IPS DF 4.7 (cell line): Measurements from ENCODE around the gene TMEM202.
"Not testable (repeated sequence)": the region's sequence is repeated elsewhere in the genome, so short reads cannot be mapped to it uniquely, and the experiment has no call there.

Experiments used
- DNase-seq: peaks from one replicate; pipeline ENCODE4 v3.0.0-alpha.2; 2013; ENCODE audit warnings: low spot score; ENCODE audit errors: extremely low read depth

Gene TMEM202, protein sequence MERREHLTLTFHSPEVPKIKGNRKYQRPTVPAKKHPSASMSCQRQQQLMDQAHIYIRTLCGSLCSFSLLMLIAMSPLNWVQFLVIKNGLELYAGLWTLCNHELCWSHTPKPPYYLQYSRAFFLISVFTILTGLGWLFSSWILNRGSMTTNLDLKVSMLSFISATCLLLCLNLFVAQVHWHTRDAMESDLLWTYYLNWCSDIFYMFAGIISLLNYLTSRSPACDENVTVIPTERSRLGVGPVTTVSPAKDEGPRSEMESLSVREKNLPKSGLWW

DNA sequence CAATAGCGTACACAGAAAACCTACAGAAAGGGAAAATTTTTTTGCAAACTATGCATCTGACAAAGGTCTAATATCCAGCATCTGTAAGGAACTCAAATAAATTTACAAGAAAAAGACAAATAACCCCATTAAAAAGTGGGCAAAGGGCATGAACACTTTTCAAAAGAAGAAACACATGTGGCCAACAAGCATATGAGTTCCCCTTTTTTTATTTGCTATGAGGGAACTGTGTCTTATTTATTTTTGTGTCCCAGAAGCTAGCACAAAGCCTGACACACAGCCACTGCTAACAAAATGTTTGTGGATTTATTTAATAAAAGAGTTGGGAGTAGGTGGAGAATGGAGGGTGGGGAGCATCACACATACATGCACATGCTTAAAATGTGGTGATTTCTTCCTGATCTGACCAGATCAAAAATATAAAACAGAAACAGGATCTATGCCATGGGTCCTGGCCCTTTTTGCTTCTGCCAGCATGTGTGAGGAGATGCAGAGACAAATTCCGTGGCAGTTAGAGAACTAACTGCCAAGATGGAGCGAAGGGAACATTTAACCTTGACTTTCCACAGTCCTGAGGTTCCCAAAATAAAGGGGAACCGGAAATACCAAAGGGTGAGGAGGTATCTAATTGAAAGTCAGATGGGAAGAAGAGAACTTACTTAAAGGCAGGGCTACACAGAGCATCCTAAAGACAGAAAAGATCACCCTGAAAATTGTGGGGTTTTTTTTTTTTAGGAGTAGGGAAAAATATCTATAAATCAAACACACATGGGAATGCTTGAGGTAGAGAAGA lies at the start of gene TMEM202:
TSS of gene TMEM202 (plus strand) at position 510 of the 793 bp plus-strand sequence. CDS start at position 532, 22 bp downstream.
- no peak for DNase-seq

DNA sequence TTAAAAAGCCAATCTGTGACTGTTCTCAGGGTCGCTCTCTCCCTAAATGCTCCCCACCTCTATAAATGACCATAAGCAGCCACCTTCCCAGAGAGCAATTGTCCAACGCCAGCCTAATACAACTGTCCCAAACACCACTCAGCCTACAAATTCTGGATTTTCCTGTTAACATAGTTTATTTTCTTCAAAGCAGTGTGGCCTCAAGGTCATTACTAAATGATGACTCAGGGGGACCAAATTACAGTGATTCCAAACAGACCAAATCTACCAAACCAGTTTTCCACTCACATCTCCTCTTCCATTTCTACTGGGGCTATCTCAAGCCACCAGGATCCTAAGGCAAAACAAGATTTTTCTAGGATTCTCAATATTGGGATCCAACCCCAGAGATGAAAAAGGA lies 44.8 kb upstream of the TMEM202 start:
- no peak for DNase-seq

DNA sequence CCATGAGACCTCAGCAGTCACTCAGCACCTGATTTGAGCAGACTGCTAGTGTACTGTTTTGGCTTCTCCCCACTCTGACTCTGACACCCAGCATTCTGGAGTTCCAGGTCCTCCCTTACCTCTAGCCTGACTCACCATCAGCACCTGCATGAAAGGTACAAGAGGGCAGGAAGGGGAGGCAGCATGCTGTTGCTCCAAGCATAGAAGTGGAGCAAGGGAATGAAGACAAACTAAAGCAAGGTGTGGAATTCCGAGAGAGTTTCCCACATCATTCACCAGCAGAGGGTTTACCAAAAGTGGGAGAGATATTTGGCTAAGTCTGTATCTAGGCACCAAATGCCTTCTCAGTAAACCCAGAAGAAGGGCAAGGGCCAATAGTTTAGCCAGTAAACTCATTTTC lies 43.6 kb upstream of the TMEM202 start:
- DNase-seq = no peak

DNA sequence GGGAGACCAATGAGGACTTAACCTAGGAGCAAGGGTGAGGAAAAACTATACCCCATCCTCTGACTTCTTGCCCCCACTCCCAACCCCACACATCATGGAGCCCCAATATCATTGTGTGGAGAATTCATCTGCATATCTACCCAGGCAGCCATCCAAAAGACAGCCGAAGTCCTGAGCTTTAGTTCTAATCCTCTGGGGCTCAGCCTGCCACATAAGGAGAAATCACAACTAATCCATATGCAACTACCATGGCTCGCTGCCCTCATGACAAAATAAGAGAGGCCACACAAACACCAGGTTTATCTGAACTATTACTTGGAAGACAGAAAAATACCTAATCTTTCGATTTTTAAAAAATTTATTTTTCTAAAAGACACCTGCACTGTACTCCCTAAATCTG lies 40.0 kb upstream of the TMEM202 start:
- DNase-seq = no peak

DNA sequence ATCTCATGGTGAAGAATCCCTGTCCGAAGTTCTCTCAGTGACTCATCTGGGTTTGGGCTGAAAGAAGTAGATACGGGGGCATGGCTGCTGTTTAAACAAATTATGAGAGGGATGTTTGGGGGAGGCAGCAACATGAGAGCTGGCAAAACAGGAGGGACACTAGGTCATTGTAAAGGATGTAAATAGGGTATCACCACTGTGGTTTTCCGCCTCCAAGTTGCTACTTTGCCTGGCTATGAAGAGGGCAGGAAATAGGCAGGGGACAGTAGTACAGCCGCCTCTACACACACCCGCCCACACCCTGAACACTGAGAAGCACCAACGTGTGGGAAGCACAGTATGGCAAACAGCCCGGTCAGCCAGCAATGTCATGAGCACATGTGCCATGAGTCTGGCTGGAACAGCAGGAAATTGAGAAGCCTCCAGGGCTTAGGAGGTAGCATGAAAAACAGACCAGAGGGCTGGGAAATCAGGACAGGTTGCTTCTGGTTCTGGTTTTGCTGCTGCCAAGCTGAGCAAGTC lies 39.4 kb upstream of the TMEM202 start:
- DNase-seq = no peak

DNA sequence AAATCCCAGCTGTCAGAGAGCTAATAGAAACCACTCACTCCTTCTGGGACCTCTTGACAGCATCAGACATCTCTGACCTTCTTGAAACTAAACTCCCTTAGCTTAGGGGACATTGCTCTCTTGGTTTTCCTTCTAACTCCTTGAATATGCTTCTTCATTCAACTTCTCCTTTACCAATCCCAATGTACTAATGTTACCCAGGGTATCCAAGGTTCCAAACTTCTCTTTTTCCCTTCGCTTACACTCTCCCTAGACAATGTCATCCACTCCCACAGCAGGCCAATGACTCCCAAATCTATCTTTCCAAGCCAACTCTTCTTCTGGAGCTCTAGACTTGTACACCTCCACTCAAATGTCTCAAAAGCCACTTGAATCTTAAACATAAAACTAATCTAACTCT lies 36.9 kb upstream of the TMEM202 start:
- DNase-seq = no peak

DNA sequence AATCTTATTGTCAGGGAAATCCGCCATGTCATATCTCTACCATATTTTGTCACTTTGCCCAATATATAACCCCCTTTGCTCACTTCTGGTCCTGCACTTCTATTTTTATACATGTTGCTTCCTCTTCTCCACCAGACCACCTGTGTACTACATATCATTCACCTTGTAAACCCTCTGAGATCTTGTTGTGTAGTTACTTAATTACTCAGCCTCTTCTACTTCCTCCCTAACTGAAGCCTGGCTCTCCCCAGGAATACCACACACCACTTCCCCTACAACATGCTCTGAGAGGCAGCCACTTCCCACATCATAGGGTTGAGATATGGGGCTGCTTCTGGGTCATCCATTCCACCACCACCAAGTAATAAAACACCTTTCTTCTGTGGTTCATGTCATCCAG lies 32.3 kb upstream of the TMEM202 start:
- no peak for DNase-seq

- no peak for DNase-seq
Measured at GRCh38 chr15:72368325-72368724, 29.8 kb upstream of the TMEM202 start.

- DNase-seq = no peak
Measured at GRCh38 chr15:72368899-72369298, 29.2 kb upstream of the TMEM202 start.

GRCh38 chr15:72369964-72370363 lies 28.1 kb upstream of the TMEM202 start:
- DNase-seq = no peak

DNA sequence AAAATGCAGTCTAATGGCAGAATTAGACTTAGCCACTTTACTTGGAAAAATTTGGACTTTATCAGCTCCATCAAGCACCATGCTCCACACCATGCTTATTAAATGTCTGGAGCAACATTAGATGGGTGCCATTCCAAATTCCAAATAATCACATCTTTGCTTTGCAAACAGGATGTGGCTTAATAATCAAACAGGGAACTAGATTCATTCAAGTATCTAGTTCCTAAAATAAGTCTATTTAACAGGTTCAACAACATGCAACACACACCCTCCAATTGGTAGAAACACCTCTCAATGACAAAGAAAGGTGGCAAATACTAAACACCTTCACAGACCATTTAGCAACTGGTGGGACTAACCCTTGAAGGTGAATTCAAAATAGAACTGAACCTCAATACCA lies 25.7 kb upstream of the TMEM202 start:
- no peak for DNase-seq

- no peak for DNase-seq
Measured at GRCh38 chr15:72375501-72375845, 22.6 kb upstream of the TMEM202 start.

GRCh38 chr15:72375846-72376581 lies 22.1 kb upstream of the TMEM202 start, which contains the start of gene HEXA:
TSS of gene HEXA (minus strand) at chr15:72376014. CDS start at chr15:72375972, 42 bp downstream.
- DNase-seq = peak; percentile 87

DNA sequence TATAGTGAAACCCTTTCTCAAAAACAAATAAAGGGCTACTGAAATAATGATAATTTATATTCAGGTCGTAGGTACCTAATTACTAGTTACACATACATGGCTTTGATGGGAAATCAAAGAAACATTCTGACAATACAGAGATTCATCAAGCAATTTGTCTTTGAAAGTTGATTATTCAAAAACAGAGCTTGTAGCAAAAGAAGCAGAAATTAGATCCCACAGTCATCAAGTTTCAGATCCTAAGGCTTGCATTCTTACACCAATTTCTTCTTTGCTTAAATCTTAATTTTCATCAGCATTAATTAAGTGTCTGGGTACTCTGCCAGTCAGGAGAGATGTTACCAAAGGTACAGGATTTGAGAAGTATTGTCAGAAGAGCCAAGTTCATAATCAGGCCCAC lies 20.8 kb upstream of the TMEM202 start:
- no peak for DNase-seq

DNA sequence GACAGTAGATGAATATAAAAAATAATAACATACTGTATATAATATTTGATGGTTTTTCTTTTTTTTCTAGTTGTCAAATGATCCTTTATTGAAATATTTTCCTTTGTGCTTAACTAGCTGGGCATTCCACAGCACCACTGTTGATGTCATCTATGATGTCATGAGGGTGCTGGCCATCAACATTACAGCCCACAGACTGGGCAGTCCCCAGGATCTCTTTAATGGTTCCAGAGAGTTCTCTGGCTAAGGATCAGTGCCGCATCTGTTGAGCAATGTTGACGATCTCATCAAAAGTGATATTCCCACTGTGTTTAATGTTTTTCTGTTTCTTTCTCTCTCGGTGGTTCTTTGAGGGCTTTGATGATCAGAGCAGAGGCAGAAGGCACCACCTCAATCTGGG lies 19.0 kb upstream of the TMEM202 start:
- not testable (repeated sequence) for DNase-seq

DNA sequence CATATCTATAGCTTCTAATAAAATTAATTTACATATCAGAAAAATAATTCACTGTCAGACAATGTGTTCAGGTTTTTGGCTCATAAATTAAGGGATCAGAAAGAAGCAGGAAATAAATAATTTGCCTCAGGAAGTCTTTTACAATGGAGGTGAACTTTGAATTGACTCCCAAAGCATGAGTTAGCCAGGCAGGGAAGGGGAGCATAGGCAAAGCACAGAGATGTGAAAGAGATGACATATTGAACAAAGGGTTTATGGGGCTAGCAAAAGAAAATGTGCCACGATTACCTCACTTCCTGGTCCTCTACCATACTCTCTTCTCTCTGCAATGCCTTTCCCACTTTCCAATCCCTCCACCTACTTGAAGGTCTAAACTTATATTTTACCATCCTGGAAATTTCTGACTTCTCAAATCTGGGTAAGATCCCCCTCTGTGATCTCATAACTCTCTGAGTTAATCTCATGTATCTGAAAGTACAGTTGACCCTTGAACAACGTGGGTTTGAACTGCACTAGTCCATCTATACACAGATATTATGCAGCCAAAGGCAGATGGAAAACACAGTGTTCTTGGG lies 18.2 kb upstream of the TMEM202 start:
- DNase-seq = no peak

DNA sequence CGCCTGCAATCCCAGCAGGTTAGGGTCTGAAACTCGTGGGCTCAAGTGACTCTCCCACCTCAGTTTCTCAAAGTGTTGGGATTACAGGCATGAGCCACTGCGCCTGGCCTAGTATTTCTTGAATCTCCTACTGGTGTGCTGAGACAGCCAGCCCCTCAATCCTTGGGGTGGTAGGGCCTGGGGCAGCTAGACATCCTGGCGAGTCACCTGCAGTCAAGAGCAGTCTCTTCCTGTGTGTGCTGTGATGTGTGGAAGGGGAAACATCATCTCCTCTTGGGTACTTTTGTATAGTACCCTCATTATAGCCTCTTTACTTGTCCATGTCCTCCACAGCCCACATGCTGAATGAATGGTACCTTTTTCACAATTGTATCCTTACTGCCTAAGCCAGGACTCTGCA lies 17.4 kb upstream of the TMEM202 start:
- DNase-seq = no peak

DNA sequence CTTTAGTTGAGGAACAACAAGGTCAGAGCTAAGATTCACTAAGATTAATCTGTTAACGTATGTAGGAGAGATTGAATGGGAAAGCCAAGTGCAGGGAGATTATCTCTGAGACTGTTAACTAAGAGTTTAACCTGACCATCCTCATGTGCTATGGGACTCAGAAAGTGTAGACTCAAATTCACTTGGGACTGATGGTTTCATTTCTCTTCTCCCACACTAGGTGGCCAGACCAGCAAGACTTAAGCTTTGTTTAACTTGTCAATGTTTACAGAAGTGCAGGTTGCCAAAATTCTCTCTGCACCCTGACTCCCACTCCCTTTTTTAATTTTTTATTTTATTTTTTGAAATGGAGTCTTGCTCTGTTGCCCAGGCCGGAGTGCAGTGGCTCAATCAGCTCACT lies 16.0 kb upstream of the TMEM202 start:
- no peak for DNase-seq

DNA sequence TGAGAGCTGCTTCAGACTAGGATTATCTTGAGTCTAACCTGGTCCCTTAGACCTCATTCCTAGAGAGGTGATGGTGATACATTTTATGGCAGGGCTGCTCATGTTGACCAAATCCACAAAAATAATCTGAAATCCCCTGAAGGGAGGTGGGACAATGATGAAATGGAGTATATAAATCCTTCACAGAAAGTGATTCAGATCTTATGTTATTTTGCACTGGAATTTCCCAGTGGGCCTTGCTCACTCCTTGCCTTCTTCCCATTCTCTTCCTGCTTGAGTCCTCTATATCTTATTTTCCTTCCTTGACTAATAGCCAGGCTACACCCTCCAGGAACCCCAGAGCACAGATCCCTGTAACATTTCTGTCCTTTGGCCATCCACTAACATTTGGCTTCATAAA lies 10.4 kb upstream of the TMEM202 start:
- no peak for DNase-seq

DNA sequence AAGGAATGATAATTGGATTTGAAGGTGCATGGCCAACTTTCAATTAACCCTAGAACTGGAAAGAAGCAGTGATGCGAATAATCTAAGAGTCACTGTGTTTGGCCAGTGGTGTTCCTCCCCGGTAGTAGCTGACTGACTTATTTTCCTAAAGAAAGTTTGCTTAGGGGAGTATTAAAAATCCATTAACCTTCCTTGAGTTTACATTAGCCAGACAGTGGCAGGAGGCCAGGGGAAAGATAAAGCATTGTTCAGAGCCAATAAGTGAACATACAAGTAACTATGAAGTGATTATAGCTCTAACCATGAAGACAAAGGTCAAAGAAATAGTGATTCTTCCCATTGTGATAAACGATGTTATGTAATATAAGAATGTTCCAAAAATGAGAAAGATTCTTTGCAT lies 8.9 kb upstream of the TMEM202 start:
- DNase-seq = no peak

DNA sequence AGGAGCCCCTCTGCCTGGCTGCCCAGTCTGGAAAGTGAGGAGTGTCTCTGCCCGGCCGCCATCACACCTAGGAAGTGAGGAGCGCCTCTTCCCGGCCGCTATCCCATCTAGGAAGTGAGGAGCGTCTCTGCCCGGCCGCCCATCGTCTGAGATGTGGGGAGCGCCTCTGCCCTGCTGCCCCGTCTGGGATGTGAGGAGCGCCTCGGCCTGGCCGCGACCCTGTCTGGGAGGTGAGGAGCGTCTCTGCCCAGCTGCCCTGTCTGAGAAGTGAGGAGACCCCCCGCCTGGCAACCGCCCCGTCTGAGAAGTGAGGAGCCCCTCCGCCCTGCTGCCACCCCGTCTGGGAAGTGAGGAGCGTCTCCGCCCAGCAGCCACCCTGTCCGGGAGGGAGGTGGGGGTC lies 1.8 kb upstream of the TMEM202 start:
- not testable (repeated sequence) for DNase-seq

DNA sequence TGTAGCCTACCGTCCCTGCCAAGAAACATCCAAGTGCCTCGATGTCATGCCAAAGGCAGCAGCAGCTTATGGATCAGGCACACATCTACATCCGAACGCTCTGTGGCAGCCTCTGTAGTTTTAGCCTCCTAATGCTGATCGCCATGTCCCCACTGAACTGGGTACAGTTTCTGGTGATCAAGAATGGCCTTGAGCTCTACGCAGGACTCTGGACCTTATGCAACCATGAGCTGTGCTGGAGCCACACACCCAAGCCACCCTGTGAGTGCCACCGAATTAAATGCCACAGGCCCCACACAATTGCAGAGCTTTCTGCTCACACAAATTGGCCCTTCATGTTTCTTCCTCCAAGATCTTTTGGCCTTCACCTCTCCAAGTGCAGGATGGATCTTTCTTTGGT lies 543 bp downstream of the TMEM202 start:
- DNase-seq = no peak
